Measurements from ENCODE around the gene ZCCHC8.
"Not testable (repeated sequence)": the region's sequence is repeated elsewhere in the genome, so short reads cannot be mapped to it uniquely, and the experiment has no call there.

ZCCHC8 gene

DNA sequence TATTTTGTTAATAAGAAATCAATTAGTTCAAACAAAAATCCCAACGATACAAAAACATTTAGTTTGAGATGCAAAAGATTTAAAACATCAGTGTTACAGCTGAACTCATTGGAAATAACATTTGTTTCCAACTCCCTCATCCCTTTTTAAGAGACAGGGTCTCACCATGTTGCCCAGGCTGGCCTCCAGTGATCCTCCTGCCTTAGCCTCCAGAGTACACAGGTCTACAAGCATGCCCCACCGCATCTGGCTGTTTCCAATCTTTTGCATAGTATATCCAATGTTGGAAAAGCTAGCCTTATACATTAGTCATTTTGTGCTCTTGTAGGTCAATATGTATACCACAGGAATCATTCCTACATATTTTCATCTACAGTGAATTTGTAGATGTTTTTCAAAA is 14.5 kb upstream of the ZCCHC8 start:
- TF ChIP-seq, protein P1, sequence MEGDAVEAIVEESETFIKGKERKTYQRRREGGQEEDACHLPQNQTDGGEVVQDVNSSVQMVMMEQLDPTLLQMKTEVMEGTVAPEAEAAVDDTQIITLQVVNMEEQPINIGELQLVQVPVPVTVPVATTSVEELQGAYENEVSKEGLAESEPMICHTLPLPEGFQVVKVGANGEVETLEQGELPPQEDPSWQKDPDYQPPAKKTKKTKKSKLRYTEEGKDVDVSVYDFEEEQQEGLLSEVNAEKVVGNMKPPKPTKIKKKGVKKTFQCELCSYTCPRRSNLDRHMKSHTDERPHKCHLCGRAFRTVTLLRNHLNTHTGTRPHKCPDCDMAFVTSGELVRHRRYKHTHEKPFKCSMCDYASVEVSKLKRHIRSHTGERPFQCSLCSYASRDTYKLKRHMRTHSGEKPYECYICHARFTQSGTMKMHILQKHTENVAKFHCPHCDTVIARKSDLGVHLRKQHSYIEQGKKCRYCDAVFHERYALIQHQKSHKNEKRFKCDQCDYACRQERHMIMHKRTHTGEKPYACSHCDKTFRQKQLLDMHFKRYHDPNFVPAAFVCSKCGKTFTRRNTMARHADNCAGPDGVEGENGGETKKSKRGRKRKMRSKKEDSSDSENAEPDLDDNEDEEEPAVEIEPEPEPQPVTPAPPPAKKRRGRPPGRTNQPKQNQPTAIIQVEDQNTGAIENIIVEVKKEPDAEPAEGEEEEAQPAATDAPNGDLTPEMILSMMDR (IDR thresholded peaks at IDR 0.05; ENCODE audit: low read depth, low read length): no peak

DNA sequence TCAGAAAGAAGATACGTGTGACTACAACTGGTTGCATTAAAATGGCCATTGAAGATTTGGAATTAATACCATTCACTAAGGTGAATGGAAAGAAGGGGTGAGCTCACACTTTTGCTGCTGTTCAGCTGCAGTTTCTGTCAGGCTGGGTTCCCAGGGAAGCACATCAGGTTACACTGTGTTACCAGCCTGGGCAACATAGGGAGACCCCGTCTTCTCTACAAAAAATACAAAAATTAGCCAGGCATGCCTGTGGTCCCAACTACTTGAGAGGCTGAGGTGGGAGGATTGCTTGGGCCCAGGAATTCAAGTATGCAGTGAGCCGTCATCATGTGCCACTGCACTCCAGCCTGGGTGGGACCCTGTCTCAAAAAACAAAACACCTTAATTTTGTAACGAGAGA is 12.9 kb upstream of the ZCCHC8 start:
- H3K4me3 ChIP-seq (ENCODE audit: low read depth, low read length): no peak overlapping the region
- in situ Hi-C loops (cut with HindIII; ENCODE audit: low sequenced_read_pairs): no loop called here
- TF ChIP-seq, protein P1 (IDR thresholded peaks at IDR 0.05; ENCODE audit: low read depth, low read length): no peak
- no peak for DNase-seq (ENCODE audit: low read depth, low spot score)

More for the DNA sequence above, 14.5 kb upstream of the ZCCHC8 start:
- in situ Hi-C loops (cut with HindIII; ENCODE audit: low sequenced_read_pairs): no loop called here
- H3K4me3 ChIP-seq (ENCODE audit: low read depth, low read length): no peak overlapping the region
- no peak for DNase-seq (ENCODE audit: low read depth, low spot score)

DNA sequence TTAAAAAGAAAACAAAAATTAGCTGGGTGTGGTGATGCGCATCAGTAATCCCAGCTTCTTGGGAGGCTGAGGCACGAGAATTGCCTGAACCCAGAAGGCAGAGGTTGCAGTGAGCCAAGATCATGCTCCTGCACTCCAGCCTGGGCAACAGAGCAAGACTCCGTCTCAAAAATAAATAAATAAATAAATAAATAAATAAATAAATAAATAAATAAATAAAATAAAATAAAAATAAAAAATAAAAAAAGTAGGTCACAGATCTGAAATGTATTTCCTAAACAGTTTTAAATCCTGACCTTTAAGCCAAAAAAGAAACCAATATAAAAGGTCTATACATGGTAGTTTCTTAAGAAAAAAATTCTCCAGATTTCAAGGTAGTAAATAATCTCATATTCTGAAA is 12.3 kb upstream of the ZCCHC8 start:
- DNase-seq (ENCODE audit: low read depth, low spot score); in situ Hi-C loops (cut with HindIII; ENCODE audit: low sequenced_read_pairs); H3K4me3 ChIP-seq (ENCODE audit: low read depth, low read length): not testable (repeated sequence)

DNA sequence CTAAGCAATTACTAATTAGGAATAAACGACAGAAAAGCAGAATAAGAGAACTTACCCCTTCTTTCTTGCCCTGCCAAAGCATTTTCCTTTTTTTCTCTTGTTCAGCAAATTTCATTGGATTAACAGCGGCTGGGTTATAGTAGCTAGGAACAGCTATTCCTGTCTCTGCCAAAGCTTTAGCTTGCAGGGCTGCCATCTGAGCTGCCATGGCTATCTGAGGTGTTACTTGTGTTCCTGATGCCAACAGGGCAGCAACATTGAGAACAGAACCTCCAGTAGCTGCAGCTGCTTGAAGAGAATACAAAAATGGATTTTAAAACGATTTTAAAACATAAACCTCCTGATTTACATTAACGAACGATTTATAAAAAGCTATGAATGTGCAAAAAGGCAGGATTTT is 7.4 kb upstream of the ZCCHC8 start:
- TF ChIP-seq, protein P1 (IDR thresholded peaks at IDR 0.05; ENCODE audit: low read depth, low read length): no peak

DNA sequence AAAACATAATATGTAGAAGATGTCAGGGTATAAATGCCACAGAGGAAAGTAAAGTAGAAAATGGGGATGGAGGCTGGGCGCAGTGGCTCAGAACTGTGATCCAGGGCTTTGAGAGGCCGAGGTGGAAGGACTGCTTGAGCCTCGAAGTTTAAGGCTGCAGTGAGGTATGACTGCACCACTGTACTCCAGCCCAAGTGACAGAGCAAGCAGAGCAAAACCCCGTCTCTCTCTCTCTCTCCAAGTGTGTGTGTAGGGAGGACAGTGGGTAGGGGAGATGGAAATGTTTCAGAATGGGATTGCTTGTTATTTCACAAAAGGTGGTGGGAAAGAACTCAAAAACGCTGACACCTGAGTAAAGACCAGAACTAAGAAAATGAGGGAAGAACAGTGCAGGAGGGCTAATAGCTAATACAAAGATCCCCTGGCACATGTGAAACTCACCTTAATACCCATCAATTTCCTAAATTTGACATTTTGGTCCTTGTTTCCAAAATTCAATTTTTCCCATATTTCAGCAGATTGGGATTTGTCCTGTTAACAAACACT is 5.7 kb upstream of the ZCCHC8 start:
- no peak for DNase-seq (ENCODE audit: low read depth, low spot score)
- H3K4me3 ChIP-seq (ENCODE audit: low read depth, low read length): no peak overlapping the region
- TF ChIP-seq, protein P1 (IDR thresholded peaks at IDR 0.05; ENCODE audit: low read depth, low read length): no peak
- in situ Hi-C loops (cut with HindIII; ENCODE audit: low sequenced_read_pairs): no loop called here

More for the DNA sequence above, 7.4 kb upstream of the ZCCHC8 start:
- no peak for DNase-seq (ENCODE audit: low read depth, low spot score)
- no peak overlapping the region for H3K4me3 ChIP-seq (ENCODE audit: low read depth, low read length)
- in situ Hi-C loops (cut with HindIII; ENCODE audit: low sequenced_read_pairs): no loop called here

DNA sequence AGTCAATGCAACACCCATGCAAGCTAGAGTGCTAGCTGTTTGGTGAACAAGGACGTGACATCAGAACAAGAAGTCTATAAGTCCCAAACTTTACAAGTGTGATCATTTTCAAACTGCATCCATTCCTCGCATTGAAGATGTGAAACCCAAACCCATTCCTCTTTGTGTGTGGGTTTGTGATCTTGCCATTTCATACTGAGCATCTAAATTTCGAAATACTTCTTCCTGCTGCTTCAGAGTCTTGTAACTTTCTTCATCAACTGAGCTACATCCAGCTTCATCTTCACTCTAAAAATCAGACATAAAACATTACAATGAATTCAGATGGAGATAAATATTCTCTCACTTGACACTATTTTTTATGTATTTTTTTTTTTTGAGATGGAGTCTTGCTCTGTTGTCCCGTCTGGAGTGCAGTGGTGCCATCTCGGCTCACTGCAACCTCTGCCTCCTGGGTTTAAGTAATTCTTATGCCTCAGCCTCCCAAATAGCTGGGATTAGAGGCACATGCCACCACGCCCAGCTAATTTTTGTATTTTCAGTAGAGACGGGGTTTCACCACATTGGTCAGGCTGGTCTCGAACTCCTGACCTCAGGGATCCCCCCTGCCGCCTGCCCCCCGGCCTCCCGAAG is 4.8 kb upstream of the ZCCHC8 start:
- no peak for DNase-seq (ENCODE audit: low read depth, low spot score)
- TF ChIP-seq, protein P1 (IDR thresholded peaks at IDR 0.05; ENCODE audit: low read depth, low read length): no peak
- H3K4me3 ChIP-seq (ENCODE audit: low read depth, low read length): no peak overlapping the region
- in situ Hi-C loops (cut with HindIII; ENCODE audit: low sequenced_read_pairs): no loop called here

DNA sequence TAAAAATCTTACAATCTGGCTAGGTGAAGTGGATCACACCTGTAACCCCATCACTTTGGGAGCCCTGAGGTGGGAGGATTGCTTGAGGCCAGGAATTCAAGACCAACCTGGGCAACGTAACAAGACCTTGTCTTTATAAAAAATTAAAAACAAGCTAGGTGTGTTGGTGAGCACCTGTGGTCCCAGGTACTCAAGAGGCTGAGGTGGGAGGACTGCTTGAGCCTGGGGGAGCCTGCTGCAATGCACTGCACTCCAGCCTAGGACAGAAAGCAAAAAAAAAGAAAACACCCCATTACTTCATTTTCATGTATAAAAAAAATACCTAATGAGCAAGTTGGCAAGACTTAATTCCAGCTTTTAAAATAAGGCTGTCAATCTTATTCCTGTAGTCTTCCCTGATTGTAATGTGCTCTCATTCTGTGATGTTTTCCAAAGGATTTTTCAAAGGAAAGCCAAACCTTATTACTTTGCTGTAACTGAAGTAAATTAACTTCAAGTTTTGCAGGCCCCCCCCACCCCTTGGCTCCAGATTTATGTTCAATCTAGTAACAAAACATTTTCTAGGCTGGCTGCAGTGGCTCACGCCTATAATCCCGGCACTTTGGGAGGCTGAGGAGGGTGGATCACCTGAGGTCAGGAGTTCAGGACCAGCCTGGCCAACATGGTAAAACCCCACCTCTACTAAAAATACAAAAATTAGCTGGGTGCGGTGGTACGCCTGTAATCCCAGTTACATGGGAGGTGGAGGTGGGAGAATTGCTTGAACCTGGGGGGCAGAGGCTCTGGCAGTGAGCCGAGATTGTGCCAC is 3.3 kb upstream of the ZCCHC8 start:
- in situ Hi-C loops (cut with HindIII; ENCODE audit: low sequenced_read_pairs): no loop called here
- H3K4me3 ChIP-seq (ENCODE audit: low read depth, low read length): no peak overlapping the region
- TF ChIP-seq, protein P1 (IDR thresholded peaks at IDR 0.05; ENCODE audit: low read depth, low read length): no peak
- DNase-seq (ENCODE audit: low read depth, low spot score): no peak
